Smooth muscle cell (in vitro differentiated cells): ENCODE results near the gene SLC47A2. TPM values are rescaled to one million over a fixed set of nuclear protein-coding genes. Genes with fewer than 3 reads are reported as not detected.

Experiments used
- DNase-seq: peaks from one replicate; lab custom pipeline; 2025; ENCODE audit not compliant: unreplicated experiment; lab: John Stamatoyannopoulos, UW
- H2AFZ ChIP-seq: fragments of 200-600 bp; sonication (generic); 2 replicates; pipeline ENCODE4 v1.6.0; 2016; ENCODE audit warnings: antibody characterized with exemption, low read depth, mild to moderate bottlenecking
- H3F3A ChIP-seq: fragments of 200-600 bp; sonication (generic); 2 replicates; pipeline ENCODE4 v1.6.0; 2017; ENCODE audit warnings: antibody characterized with exemption, low read depth
- H3K27ac ChIP-seq: fragments of 200-600 bp; sonication (generic); 2 replicates; pipeline ENCODE4 v1.5.1; 2016; ENCODE audit warnings: low read depth, mild to moderate bottlenecking
- H3K27me3 ChIP-seq: fragments of 200-600 bp; sonication (generic); 2 replicates; pipeline ENCODE4 v1.6.1; 2016; ENCODE audit warnings: low read depth, mild to moderate bottlenecking
- H3K36me3 ChIP-seq: fragments of 200-600 bp; sonication (generic); 2 replicates; pipeline ENCODE4 v1.5.1; 2016; ENCODE audit warnings: low read depth
- H3K4me1 ChIP-seq: fragments of 200-600 bp; sonication (generic); 2 replicates; pipeline ENCODE4 v1.5.1; 2016; ENCODE audit warnings: low read depth
- H3K4me2 ChIP-seq: fragments of 200-600 bp; sonication (generic); 2 replicates; pipeline ENCODE4 v1.6.0; 2016; ENCODE audit warnings: mild to moderate bottlenecking
- H3K4me3 ChIP-seq: fragments of 200-600 bp; sonication (generic); 2 replicates; pipeline ENCODE4 v1.5.1; 2016; ENCODE audit warnings: mild to moderate bottlenecking
- H3K79me2 ChIP-seq: fragments of 200-600 bp; sonication (generic); 2 replicates; pipeline ENCODE4 v1.6.0; 2016; ENCODE audit warnings: low read depth, mild to moderate bottlenecking
- H3K9ac ChIP-seq: fragments of 200-600 bp; sonication (generic); 2 replicates; pipeline ENCODE4 v1.6.0; 2016; ENCODE audit warnings: low read depth
- H3K9me3 ChIP-seq: fragments of 200-600 bp; sonication (generic); replicated peaks from 2 replicates; pipeline ENCODE4 v1.5.1; 2016; ENCODE audit warnings: low read depth
- H4K20me1 ChIP-seq: fragments of 200-600 bp; sonication (generic); 2 replicates; pipeline ENCODE4 v1.6.0; 2016; ENCODE audit warnings: low read depth
- CTCF ChIP-seq: fragments of 200-600 bp; sonication (generic); IDR thresholded peaks from 2 replicates; pipeline ENCODE4 v1.5.1; 2017; ENCODE audit warnings: borderline replicate concordance, mild to moderate bottlenecking, antibody characterized with exemption; ENCODE audit not compliant: insufficient read depth, poor library complexity, severe bottlenecking
- WGBS: methylation state at CpG from one replicate; pipeline ENCODE4 v1.1.7; 2016; ENCODE audit warnings: low lambda C conversion rate; 5-methylcytosine and 5-hydroxymethylcytosine counted together
- polyA plus RNA-seq: library from polyadenylated mRNA; unstranded; fragments of >200 nt; fragmentation: Nextera tagmentation; extraction: Ambion mirVana; gene quantifications from 2 replicates; pipeline ENCODE4 v1.2.1, GENCODE V29; 2016
- total RNA-seq: library from RNA; depleted of rRNA; stranded (reverse); fragments of >200 nt; gene quantifications from 2 replicates; pipeline ENCODE4 v1.2.3, GENCODE V29; 2014

SLC47A2 gene
- total and polyA plus RNA-seq, 2 experiments from 2014 or later = not detected

- H3K9ac ChIP-seq = no peak overlapping the region
- no peaks in the 10 kb centered on the region for H3F3A ChIP-seq
These were observed 21.1 kb upstream of the SLC47A2 start for GRCh38 chr17:19737305-19738072.

GRCh38 chr17:19736071-19736470 lies 19.7 kb upstream of the SLC47A2 start:
- DNase-seq = no peak
- no peak for TF ChIP-seq CTCF
- H3K4me1 ChIP-seq = no peaks in the 10 kb centered on the region
- H2AFZ ChIP-seq = no peak overlapping the region
- H3F3A ChIP-seq = no peaks in the 10 kb centered on the region
- no peak overlapping the region for H3K4me3 ChIP-seq
- no peak overlapping the region for H3K9ac ChIP-seq
- H3K9me3 ChIP-seq = no peaks in the 10 kb centered on the region
- no peak overlapping the region for H3K4me2 ChIP-seq
- H3K79me2 ChIP-seq = no peaks in the 10 kb centered on the region
- WGBS = 82% methylated on average over 11 of the region's 11 CpGs
- no peaks in the 10 kb centered on the region for H4K20me1 ChIP-seq
- no peaks in the 10 kb centered on the region for H3K36me3 ChIP-seq
- no peaks in the 10 kb centered on the region for H3K27me3 ChIP-seq
- H3K27ac ChIP-seq = no peak overlapping the region

More at GRCh38 chr17:19737305-19738072, 21.1 kb upstream of the SLC47A2 start:
- Histone ChIP-seq H3K9me3 (no peaks in the 10 kb centered on the region), H3K27ac (no peak overlapping the region), H3K4me2 (no peak overlapping the region), H3K4me1 (no peaks in the 10 kb centered on the region), H3K36me3 (no peaks in the 10 kb centered on the region), H2AFZ (no peak overlapping the region), H3K27me3 (no peaks in the 10 kb centered on the region), H3K79me2 (no peaks in the 10 kb centered on the region), H3K4me3 (no peak overlapping the region), H4K20me1 (no peaks in the 10 kb centered on the region)
- TF ChIP-seq CTCF = no peak
- 79% methylated on average over 15 of the region's 15 CpGs for WGBS
- no peak for DNase-seq

GRCh38 chr17:19733953-19734526 lies 17.7 kb upstream of the SLC47A2 start:
- Histone ChIP-seq H4K20me1 (no peaks in the 10 kb centered on the region), H3K79me2 (no peaks in the 10 kb centered on the region), H3K4me3 (no peak overlapping the region), H3K9ac (no peak overlapping the region), H3K9me3 (no peaks in the 10 kb centered on the region), H3K36me3 (no peaks in the 10 kb centered on the region), H3F3A (no peaks in the 10 kb centered on the region), H2AFZ (no peak overlapping the region), H3K4me2 (no peak overlapping the region), H3K27ac (no peak overlapping the region), H3K27me3 (no peaks in the 10 kb centered on the region), H3K4me1 (no peaks in the 10 kb centered on the region)
- 83% methylated on average over 11 of the region's 11 CpGs for WGBS
- DNase-seq = no peak
- no peak for TF ChIP-seq CTCF
